Left renal cortex interstitium (tissue), 4 donors: ENCODE data around the gene NKPD1. TPM values are rescaled to one million over a fixed set of nuclear protein-coding genes. Genes with fewer than 3 reads are reported as not detected.

Experiments
- DNase-seq, 4 donors: peaks; one replicate each; pipeline ENCODE4 v3.0.0-alpha.2; 2013; ENCODE audit warnings: low read depth in 4 of 4, low spot score in 2 of 4, missing footprints in 1 of 4
- polyA plus RNA-seq, 4 donors: library from polyadenylated mRNA; unstranded; fragments of 120-200 nt; gene quantifications; one replicate each; pipeline ENCODE4 v1.2.1, GENCODE V29; 2013; ENCODE audit not compliant: insufficient read length in 4 of 4

Gene NKPD1, protein sequence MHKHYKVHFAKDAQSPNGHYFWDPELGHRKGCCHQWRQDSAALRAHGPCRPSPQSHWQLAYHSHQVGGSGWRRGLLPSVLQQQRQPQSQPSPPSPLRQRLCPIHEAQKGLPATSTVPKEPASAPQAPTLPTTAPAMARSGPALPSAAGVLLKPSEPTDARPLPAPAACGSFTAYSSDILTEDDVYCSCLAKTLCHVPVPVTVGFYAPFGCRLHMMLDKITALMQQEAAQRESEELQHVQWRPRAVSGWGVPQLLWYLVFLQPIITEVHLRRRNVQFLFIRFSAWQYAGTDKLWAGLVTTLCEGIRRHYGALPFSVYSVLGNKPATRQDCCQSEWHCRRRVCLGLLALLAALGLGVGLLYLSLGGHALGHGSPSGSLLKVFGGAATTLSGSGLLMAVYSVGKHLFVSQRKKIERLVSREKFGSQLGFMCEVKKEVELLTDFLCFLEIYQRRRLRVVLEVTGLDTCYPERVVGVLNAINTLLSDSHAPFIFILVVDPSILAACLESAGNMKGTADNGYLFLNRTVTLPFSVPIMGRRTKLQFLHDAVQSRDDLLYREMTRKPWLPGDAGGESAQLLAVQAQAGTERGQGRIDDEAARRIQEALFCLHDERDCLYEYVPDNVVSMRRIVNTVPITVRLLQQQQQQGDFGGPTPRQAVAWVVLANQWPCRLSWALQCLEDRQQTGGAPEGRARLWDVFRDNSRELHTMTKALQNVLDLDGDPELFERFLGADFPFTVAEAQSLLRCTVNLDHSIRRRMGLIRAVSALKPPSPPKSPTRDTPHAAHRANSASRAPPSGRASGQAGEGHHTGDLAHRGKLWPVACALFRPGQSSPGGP
- polyA plus RNA-seq = under 1 TPM; 0.13 to 0.39 (median 0.20) TPM

DNA sequence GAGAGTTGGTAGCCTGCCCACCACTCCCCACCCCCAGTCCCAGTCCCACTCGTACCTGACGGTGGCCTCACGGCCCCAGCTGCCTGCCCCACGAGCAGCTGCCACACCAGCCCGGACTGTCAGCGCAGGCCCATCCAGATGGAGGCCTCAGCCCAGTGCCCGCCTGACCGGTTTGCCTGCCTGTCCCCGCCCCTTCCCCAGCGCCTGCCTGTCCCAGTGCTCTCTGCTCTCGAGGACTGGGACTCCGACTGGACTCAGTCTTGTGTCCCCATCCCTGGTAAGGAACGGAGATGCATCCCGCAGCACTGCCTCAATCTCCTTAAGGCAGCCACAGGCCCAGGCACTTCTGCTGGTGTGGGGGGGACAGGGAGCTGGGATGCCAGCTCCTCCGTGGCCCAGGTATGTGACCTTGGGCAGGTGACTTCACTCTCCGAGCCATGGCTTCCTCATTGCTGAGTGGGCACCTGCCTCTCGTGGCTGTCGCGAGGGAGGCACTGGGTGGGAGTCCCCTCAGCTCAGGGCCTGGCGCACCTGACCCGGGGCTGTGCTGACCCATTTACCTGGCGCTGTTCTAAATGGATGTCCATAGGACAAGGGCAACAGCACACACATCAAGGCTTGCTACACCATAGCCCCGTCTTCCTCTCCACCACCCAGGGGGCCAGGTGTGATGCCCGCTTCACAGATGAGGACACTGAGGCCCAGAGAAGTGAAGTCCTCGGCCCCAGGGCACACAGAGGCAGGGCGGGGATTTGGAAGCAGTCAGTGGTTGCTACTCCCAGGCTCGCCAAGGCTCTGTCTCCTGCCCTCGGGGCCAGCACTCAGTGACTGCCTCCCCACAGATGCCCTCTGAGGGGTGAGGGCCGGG lies at the start of gene NKPD1:
TSS of gene NKPD1 (minus strand) at position 113 of the 868 bp plus-strand sequence. CDS start 832 bp downstream, outside the sequence.
- no peak for DNase-seq

DNA sequence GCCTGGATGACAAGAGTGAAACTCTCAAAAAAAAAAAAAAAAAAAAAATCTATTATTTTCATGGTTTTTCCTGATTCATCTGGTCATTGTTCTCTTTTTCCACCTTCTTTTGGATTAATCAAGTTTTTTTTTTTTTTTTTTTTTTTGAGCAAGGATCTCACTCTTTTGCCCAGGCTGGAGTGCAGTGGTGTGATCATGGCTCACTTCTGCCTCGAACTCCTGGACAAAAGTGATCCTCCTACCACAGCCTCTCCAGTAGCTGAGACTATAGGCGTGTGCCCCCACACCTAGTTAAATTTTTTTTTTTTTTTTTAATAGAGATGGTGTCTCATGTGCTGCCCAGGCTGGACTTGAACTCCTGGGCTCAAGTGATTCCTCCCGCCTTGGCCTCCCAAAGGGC lies 45.5 kb upstream of the NKPD1 start:
- DNase-seq = no peak

DNA sequence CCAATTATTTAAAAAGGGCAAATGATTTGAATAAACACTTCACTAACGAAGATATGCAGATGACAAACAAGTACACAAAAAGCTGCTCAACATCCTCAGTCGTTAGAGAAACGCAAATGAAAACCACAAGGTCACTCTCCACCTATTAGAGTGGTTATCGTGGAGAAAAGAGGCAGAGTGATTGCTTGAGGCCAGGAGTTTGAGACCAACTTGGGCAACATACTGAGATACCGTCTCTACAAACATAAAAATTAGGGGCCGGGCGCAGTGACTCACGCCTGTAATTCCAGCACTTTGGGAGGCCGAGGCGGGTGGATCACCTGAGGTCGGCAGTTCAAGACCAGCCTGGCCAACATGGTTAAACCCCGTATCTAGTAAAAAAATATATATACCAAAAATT lies 45.0 kb upstream of the NKPD1 start:
- no peak for DNase-seq

DNA sequence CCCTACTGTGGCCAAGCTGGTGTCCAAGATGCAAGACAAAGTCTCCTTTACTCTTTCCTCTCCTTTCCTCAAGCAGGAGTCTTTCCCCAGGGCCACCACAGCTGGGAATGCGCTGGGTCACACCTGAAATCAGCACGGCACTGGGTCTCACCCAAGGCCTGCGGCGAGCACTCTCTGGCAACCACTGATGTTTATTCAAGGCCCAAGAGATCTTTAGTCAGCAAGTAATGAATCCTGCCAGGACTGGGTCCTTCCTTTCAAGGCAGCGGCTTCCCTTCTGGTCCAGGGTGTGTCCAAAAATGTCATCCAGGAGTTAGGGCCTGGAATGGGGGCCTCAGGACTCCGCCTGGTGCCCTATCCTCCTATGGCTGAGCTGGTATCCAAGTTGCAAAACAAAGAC lies 41.9 kb upstream of the NKPD1 start:
- DNase-seq = no peak

DNA sequence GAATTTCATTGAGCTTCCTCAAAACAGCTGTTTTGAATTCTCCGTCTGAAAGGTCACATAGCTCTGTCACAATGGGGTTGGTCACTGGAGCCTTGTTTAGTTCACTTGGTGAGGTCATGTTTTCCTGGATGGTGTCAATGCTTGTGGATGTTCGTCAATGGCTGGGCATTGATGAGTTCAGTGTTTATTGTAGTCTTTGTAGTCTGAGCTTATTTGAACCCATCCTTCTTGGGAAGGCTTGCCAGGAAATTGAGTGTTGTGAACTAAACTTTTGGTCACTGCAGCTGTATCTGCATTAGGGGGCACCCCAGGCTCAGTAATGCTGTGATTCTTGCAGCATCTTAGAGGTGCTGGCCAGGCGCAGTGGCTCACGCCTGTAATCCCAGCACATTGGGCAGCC lies 39.8 kb upstream of the NKPD1 start:
- no peak for DNase-seq

DNA sequence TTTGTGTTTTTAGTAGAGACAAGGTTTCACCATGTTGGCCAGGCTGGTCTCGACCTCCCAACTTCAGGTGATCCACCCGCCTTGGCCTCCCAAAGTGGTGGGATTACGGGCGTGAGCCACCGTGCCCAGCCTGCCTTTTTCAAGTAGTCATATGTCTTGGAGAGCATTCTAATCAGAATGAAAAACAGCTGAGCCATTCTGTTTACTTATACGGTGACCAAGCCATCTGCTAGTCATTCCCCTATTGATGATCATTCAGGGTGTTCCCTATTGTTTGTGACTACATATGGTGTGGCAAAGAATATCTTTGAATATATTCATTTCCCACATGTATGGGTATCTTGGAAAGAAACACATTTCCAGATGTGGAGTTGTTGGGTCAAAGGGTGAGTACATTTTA lies 35.0 kb upstream of the NKPD1 start:
- DNase-seq = no peak

DNA sequence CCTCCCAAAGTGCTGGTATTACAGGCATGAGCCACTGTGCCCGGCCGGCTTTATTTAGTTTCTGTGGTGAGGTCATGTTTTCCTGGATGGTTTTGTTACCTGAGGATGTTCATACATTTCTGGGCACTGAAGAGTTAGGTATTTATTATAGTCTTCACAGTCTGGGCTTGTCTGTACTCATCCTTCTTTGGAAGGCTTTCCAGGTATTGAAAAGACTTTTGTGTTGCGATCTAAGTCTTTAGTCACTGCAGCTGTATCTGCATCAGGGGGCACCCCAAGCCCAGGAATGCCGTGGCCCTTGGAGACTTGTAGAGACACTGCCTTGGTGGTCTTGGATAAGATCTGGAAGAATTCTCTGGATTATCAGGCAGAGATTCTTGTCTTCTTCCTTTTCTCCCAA lies 30.6 kb upstream of the NKPD1 start:
- DNase-seq = no peak

DNA sequence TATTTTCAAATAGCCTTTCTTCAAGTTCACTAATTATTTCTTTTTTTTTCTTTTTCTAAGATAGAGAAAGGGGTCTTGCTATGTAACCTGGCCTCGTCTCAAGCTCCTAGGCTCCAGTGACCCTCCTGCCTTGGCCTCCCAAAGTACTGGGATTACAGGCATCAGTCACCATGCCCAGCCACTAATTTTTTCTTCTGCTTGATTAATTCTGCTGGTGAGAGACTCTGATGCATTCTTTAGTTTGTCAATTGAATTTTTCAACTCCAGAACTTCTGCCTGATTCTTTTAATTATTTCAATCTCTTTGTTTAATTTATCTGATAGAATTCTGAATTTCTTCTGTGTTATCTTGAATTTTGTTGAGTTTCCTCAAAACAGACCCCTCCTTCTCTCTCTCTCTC lies 29.2 kb upstream of the NKPD1 start:
- DNase-seq = no peak

DNA sequence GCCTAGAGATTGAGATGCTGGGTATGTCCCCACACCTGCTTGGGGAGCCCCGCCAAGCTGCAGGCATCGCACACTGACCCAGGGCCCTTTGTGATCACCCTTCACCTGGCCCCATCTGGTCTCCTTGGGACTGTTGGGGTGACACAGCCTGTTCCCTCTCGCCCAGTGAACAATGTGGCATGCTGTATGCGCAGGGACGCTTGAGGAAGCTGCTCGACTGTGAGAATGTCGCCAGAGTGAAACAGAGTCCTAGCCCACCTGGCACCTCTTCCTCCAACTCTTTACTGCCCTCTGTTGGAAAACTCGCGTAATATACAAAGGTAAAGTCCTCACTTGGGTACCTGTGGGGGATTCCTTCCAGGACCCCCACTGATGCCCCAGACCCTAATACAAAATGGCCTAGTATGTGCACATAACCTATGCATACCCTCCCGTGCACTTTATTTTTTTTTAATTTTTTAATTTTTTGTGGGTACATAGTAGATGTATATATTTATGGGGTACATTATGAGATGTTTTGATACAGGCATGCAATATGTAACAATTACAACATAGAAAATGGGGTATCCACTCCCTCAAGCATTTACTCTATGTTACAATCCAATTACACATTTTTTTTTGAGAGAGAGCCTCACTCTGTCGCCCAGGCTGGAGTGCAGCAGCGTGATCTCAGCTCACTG lies 26.8 kb upstream of the NKPD1 start:
- DNase-seq = no peak

DNA sequence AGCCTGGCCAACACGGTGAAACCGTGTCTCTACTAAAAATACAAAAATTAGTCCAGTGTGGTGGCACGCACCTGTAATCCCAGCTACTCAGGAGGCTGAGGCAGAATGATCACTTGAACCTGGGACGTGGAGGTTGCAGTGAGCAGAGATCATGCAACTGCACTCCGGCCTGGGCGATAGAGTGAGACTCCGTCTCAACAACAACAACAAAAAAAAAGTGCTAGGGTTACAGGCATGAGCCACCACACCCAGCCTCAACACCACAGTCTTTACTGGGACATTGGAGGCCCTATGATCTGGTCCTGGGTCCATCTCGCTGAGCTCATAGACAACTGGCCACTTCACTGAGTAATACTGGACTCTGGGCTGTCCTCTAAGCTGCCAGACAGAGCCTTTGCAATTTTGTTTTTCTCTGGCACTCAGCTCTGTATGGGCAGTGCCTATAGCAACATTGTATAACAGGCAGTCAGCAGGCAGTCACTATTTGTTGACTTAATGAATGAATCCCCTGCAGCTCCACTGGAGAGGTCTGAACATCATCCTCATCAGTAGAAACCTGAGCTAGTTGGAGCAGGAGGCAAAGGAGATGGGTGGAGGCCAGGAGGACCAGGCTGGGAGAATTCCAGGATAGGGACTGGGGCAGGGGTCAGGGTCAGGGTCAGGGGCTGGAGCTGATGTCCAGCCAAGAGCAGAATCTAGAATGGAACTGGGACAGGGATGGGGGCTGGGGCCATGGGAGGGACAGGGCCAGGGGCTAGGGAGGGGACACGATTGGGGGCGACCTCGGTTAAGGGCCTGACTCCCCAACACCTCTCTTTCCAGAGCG lies 25.9 kb upstream of the NKPD1 start:
- no peak for DNase-seq

DNA sequence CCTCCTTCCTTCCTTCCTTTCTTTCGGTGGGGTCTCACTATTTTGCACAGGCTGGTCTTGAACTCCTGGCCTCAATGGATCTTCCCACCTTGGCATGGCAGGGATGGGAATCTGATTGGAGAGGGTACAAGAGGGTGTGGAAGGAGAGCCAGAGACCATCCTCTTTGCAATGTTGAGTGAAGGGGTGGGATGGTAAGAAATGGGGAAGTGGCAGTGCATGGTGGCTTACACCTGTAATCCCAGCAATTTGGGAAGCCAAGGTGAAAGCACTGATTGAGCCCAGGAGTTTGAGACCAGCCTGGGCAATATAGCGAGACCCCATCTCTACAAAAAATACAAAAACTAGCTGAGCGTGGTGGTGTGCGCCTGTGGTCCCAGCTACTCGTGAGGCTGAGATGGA lies 23.3 kb upstream of the NKPD1 start:
- DNase-seq = no peak

DNA sequence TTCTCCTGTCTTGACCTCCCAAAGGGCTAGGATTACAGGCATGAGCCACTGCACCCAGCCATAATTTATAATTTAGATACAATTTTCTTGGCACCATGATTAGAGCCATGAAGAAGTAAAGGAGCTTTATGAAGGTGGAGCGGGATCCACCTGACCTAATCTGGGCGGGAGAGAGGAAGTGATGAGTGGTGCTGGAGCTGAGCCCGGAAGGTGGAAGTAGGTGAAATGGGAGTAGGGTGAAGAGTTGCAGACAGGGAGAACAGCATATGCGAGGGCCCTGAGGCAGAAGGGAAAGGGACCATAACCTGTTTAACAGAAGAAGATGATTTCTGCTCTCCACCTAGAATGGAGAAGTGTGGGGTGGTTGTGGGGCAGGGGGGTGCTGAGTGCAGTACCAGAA lies 22.0 kb upstream of the NKPD1 start:
- no peak for DNase-seq

DNA sequence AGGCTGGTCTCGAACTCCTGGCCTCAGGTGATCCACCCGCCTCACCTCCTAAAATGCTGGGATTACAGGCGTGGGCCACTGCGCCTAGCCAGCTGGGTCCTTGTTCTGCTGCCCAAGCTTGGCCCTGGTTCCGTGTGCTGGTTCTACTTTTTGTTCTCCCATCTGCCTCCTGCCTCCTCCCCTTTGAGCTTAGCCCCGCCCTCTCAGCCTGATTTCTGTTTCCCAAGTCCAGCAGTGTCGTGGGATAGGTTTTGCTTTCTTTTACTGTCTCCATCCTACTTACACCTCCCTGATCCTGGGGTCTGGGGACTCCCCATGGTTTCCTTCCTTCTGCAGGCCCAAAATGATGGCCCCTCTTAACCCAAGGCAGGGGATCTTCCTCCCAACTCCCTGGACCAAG lies 20.2 kb upstream of the NKPD1 start:
- DNase-seq = no peak

DNA sequence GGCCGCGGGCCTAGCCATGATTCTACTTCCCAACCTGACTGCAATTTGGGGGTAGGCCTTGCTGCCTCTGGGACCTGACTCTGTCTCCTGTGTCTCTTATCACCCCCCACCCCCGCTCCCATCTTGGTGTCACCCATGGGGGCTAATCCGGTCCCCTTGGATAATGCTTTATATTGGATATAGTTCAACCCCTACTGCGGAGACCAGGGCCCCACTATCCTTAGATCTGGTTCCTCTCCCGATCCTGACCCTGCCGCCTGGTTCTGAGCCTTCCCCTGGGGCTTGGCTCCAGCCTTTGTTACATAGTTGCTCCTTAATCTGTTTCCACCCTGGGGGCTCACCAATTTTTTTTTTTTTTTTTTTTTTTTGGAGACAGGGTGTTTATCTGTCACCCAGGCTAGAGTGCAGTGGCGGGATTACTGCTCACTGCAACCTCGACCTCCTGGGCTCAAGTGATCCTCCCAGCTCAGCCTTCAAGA lies 19.1 kb upstream of the NKPD1 start:
- no peak for DNase-seq

DNA sequence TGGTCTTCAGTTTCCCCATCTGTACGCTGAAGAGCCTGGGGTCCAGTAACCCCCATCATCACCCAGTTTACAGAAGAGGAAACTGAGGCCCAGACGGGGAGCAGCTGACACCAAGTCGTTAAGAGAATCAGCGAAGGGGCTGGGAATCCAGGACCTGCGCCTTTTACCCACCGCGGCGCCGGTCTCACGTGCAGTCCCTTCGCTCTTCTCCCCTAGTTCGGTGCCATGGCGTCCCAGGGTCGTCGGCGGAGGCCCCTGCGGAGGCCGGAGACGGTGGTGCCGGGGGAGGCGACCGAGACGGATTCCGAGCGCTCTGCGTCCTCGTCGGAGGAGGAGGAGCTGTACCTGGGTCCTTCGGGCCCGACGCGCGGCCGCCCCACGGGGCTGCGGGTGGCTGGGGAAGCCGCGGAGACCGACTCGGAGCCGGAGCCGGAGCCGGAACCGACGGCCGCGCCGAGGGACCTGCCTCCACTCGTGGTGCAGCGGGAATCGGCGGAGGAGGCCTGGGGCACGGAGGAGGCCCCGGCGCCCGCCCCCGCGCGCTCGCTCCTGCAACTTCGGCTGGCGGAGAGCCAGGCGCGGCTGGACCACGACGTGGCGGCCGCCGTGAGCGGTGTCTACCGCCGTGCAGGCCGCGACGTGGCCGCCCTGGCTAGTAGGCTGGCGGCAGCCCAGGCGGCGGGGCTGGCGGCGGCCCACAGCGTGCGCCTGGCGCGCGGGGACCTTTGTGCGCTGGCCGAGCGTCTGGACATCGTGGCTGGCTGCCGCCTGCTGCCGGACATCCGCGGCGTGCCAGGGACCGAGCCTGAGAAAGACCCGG lies 18.5 kb upstream of the NKPD1 start:
- DNase-seq = no peak

DNA sequence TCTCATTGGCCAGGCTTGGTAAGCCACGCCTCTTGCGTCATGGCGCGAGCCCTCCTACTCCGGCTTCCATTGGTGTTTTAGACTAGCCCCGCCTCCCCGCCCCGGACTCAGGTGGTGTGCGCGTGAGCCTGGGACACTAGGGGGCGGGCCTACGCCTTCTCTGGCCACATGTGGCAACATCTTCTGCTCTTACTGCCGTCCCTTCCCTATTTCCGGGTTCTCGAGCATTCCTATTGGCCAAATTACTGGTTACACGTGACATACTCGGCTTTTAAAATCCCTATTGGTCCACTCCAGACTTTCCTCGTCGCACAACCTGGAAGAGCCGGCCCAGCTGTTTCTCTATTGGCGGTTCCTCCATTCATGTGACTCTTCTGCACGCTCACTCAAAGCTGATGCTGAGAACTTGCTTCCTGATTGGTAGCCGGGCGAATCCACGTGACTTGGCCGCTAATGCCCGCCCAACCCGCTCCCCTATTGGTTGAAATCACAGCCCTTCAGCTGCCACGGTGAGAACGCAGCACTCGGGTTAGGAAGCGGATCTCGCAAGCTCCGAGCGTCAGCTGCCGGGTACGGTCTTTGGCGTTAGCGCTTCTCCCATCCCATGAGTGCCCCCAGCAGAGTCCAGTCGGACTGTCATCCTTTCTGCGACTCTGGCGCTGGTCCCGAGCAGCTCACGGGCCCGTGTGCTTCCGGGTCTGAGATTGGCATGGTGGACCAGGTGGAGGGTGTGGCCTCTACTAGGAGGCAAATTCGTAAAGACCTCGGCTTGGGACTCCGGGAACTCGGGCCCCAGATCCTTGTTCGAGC lies 17.7 kb upstream of the NKPD1 start, which contains the start of gene BLOC1S3:
TSS of gene BLOC1S3 (plus strand) at position 523 of the 810 bp plus-strand sequence. CDS start 513 bp downstream, outside the sequence.
- DNase-seq = peak; percentile 98 to 100 (median 99)

DNA sequence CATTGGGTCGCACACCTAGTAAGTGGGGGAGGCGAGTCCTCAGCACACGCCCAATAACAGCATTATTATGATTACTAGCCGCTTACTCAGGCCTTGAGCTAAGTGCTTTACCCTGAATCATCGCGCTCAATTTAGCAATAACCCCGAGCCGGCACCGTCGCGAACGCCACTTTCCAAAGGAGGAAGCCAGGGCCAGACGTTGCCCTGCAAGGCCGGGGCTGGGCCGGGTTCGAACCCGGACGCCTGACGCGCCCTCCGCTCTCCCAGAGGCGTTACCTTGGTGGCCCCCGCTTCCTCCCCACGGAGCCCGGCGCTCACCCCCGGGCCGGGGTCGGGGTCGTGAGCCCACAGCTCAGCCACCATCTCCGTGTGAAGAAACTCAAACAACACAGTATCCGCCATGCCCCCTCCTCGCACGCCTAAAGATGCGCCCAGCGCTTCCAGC lies 17.1 kb upstream of the NKPD1 start, which contains the start of gene TRAPPC6A:
TSS of gene TRAPPC6A (minus strand) at position 421 of the 445 bp plus-strand sequence. CDS start at position 402, 19 bp downstream.
- no peak for DNase-seq
